HG02798 (cell line): ENCODE data around the gene YIF1A.
"Not testable (repeated sequence)": the region's sequence is repeated elsewhere in the genome, so short reads cannot be mapped to it uniquely, and the experiment has no call there.

Experiments
- ATAC-seq: cut with Tn5 transposase; IDR thresholded peaks from one replicate; pipeline ENCODE4 v1.9.1; 2021; ENCODE audit warnings: mild to moderate bottlenecking; ENCODE audit not compliant: unreplicated experiment, poor library complexity

The YIF1A gene

DNA sequence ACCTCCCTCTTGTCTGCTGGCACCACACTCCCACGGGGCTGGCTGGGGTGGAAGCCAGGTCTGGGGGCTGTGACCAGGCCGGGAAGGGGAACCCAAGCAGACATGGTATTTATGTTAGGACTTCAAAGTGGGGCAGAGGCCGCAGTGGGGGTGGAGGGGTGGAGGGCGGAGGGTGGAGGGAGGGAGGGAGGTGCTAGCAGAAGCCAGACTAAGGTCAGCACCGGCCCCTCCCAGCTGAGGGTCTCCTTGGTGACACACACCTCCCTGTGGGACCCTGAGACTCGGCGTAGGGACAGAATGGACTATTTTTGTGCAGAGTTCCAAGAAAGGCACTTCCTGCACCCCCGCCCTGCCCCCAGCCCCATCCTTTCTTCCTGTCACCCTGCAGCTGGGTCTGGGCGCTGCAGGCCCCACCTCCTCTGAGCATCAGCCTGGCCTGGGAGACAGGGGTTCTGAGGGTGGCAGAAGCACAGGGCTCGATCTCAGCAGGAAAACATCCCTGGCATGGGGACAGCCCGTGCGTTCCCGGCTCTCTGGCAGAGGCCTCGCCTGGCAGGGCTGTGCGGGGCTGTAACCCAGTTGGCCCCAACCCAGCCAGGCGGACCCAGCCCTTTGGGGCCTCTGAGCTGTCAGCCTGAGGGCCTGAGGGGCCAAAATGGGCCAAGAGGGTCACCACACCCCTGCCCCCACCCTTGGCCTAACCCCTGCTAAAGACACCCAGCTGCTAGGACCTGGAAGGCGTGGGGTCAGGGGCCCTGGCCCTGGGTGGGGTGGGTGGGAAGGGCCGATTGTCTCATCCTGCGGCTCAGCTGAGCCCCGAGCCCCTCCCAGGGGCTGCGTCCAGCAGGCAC lies 37.5 kb upstream of the YIF1A start:
- no peak for ATAC-seq

DNA sequence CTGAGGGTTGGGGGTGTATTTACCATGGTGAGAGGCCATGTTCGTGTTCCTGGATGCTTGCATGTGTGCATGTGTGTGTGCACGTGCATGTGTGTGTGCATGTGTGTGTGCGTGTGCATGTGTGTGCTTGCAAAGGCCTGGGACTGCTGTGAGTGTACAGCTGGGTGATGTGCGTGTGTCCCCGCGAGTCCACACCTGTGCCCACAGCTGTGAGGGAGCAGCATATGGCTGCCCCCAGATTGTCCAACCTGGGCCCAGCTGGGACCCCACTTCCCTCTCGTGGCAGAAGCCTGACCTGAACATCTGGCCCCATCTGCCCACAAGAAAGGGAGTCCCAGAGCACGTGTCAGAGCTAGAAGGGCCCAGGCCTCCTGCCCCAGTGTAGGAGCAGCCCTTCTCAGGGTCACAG lies 36.3 kb upstream of the YIF1A start:
- no peak for ATAC-seq

GRCh38 chr11:66324664-66325063 lies 35.7 kb upstream of the YIF1A start:
- no peak for ATAC-seq

DNA sequence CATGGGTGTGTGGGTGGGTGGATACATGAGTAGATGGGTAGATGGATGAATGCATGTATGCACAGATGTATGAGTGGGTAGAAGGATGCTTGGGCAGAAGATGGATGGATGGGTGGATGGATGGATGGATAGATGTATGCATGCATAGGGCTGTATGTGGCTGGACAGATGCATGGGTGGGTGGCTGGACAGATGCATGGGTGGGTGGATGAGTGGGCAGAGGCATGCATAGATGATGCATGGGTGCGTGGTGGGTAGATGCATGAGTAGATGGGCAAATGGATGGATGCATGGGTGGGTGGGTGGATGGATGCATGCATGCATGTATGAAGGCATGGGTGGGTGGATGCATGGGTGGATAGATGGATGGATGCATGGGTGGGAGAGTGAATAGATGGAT lies 34.7 kb upstream of the YIF1A start:
- ATAC-seq, result no peak

DNA sequence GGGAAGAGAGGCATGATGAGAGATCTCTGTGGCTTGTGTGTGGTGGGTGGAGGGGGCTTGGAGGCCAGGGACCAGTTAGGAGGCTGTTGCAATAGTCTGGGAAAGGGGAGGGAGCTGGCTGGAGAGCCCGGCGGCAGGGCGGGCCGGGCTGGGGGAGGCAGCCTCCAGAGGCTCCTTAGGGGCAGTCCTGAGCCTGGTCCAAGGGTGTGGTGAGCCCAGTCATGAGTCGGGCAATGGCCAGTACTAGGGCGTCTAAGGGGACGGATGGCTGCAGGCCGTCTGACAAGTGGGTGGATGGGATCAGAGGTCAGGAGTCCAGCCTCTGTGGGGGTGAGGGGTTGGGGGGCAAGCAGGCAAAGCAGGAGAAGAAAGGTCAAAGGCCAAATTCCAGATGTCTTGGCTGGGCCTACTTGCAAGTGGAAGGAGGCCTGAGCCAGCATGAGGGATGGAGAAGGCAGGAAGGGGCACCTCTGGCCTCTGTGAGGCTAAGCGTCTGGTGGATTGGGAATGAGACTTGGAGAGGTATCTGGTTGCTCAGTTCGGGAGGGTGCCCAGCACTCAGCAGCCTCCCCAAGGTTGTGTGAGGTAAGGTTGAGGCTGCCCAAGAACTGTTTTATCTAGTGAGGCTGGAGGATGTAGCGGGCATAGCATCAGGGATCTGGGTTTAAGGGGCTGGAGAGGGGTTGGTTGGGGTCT lies 33.9 kb upstream of the YIF1A start:
- no peak for ATAC-seq

DNA sequence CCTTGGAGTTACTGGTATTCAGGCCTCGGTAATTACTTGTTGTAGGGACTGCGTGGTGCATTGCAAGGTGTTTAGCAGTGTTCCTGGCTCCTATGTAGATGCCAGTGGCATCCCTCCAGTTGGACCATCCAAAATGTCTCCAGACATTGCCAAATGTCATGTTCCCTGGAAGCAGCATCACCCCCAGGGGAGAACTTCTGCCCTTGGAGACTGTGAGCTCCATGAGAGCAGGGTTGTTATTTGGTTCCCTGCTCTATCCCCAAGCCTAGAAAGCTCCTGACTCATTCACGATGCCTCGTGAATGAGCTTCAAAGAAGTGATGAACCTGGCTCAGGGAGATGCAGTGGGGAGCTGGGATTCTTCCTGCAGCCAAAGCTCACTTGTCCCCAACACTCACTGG lies 32.7 kb upstream of the YIF1A start:
- ATAC-seq, result no peak

DNA sequence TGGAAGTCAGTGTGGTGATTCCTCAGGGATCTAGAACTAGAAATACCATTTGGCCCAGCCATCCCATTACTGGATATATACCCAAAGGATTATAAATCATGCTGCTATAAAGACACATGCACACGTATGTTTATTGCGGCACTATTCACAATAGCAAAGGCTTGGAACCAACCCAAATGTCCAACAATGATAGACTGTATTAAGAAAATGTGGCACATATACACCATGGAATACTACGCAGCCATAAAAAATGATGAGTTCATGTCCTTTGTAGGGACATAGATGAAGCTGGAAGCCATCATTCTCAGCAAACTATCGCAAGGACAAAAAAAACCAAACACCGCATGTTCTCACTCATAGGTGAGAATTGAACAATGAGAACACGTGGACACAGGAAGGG lies 31.8 kb upstream of the YIF1A start:
- not testable (repeated sequence) for ATAC-seq

DNA sequence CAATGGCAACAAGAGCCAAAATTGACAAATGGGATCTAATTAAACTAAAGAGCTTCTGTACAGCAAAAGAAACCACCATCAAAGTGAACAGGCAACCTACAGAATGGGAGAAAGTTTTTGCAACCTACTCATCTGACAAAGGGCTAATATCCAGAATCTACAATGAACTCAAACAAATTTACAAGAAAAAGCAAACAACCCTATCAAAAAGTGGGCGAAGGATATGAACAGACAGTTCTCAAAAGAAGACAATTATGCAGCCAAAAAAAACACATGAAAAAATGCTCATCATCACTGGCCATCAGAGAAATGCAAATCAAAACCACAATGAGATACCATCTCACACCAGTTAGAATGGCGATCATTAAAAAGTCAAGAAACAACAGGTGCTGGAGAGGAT lies 31.3 kb upstream of the YIF1A start:
- not testable (repeated sequence) for ATAC-seq

DNA sequence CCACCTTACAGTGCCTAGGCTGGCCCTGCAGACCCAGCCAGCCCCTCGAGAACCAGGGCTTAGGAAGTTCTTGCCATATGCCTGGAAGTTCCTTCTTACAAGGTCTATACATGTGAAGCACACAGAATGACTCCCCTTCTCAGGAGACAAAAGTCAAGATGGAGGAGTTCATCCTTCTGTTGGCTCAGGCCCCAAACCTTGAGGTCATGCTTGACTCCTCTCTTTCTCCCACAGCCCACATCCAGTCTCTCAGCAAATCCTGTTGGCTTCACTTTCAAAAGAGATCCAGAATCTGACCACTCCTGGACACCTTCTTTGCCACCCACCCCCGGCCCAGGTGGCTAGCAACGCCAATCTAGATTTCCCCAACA lies 29.6 kb upstream of the YIF1A start:
- no peak for ATAC-seq

DNA sequence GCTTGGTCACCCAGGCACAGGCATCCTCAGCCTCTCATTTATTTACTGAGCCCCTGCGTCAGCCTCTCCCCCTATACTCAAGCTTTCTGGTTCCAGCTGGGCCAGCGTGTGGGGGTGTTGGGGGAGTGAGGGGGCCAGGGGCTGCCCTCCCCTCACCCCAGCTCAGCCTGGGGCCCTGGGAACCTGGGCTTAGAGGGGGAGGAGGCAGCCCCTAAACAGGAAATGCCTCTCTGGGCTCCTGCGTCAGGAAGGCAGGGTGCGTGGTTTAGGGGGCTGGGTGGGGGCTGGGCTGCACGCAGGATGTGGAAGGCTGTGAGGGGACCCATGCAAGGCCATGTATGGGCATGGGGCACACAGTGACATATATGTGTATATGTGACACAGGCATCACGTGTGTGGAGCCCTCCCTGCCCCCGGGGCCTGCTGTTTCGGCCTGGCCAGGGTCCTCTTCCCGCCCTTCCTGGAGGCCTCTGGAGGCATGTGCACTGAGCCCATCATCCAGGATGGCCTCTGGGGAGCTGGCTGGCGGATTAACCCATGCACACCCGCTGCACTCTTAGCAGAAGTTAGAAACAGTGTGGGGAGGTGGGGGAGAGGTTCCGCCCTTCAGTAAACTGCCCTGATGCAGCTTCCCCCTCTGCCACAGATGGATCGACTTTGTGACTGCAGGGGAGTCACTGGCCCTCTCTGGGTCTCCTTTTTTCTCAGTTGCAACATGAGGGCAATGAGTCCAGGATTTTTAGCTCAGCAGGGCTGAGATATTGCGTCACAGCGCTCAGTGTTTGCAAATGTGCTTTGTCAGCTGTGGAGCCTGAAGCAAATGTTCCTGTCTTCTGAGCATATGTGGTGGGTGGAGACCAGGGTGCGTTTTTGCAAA lies 29.0 kb upstream of the YIF1A start:
- no peak for ATAC-seq

DNA sequence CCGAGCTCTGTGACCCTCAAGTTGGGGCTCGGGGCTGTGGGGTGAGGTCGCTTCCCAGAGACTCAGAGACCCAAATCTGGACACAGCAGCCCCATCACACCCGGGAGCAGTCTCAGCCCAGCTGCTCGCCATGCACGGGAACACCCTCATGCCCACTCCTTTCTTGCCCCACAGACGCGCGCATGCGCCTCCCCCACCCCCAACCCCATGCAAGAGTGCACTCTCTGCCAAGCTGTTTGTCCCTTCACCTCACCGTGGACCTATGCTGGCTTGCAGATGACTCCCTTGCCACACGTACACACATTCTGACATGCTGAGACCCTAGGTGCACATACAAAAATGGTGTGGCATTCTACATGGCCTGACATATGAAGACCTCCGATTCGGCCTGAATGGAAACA lies 28.4 kb upstream of the YIF1A start:
- ATAC-seq, result no peak

DNA sequence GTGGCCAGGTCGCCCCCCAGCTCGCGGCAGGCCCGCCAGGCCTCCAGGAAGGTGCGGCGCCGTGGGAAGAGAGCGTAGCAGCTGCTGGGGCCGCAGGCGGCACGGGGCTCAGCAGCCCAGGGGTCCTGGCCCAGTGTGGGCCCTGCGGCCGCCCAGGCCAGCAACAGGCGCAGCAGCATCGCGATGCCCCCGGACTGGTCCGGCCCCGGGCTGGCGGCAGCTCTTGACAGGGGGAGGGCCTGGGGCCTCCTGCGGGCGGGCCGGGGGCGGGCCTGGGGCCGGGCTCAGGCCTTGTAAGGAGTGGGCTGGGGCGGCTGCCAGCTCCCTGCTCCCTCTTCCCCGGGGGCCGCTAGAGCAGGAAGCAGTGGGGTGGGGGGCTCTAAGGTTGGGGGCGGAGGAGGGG lies 27.9 kb upstream of the YIF1A start, which contains the start of gene CD248:
CD248 (minus strand) TSS at position 196 of the 403 bp plus-strand sequence; CDS start at position 179, 17 bp downstream.
- ATAC-seq, result no peak

DNA sequence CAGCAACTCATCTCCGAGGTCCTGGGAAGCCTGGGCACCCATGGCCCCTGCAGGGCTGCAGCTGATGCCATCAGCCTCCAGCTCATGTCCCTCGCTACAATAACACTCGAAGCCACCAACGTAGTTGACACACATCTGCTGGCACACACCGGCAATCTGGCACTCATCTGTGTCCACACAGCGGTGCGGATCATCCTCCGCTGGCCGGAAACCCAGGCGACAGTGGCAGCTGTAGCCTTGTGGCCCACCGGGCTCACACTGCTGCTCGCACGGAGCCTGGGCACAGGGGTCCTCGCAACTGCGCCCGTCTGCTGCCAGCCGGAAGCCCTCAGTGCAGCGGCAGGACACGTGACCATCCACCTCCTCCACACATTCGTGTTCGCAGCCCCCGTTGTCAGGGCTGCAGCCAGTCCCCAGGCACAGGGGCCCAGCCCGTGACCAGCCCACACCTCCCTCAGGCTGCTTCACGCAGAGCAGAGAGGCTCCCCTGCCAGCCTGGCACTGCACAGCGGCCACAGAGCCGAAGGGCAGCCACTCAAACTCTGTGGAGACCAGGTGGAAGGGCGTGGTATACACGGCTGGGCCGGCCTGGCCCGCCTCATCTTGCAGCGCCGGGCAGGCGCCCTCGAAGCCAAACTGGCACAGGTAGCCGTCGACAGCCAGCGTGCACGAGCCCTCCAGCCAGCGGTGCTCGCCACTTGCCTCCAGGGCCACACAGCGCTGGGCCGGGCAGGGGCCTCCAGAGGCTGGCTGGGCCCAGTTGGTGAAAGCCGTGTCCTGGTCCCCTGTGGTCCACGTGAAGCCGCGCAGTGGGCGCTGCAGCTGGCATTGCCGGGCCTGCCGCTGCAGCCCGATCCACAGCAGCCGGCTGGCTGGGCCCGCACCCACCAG lies 27.2 kb upstream of the YIF1A start:
- ATAC-seq, result no peak

- no peak for ATAC-seq
These were observed 26.5 kb upstream of the YIF1A start for GRCh38 chr11:66315498-66315885.

GRCh38 chr11:66314561-66315497 lies 25.9 kb upstream of the YIF1A start:
- no peak for ATAC-seq

DNA sequence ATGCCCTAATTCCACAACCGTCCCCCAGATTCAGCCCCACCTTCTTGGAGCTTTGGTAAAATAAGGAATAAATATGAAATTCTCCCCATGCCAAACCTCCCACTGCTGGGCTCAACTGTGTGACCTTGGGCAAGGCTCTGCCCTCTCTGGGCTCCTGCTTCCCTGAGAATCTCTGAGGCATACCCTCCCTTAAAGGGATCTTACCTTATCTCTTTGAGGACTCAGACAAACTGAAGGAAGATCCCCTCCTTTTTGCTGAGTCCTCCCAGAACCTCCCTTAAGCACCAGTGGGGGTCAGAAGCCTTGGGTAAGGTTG lies 25.2 kb upstream of the YIF1A start:
- no peak for ATAC-seq

DNA sequence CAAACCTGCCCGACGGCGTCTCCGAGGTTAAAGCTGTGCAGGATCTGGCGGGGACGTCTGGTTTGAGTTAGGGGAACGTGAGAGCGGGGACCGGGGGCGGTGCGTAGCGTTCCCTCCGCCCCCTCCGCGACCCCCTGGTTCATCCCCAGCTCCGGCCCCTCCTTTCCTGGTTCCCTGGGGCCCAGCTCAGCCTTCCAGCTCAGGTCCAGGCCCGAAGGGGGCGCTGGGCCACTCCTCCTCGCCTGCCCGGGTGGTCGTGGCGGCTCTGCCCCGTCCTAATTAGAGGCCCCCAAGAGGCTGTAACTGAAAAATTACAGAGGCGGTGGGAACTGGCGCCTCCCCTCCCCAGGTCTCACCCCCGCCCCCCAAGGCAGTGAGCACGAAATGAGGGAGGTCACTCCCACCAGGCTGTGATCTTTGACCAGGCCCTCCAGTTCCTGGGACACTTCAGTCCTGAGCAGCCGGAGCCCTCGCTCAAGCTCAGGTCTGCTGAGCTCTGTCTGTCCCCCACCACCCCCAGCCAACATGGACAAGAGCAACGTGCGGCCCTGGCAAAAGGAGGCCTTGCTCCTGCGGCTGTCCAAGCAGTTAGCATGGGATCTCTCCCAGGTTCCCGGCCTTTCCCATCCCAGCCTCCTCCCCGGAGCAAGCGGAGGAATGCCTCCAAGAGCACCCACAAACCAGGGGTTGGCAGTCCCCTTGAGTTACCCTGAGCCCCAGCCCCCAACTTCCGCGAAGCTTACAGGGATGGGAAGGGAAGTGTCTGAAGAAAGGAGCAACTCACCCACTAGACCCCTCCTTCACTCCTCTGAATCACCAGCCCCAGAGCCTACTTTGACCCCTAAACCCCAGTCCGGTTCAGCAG lies 24.6 kb upstream of the YIF1A start:
- no peak for ATAC-seq
